HG03558 (cell line): ENCODE results near the gene IL18RAP.

Experiments used
- ATAC-seq: cut with Tn5 transposase; IDR thresholded peaks from one replicate; pipeline ENCODE4 v1.9.1; 2021; ENCODE audit warnings: moderate number of reproducible peaks; ENCODE audit not compliant: unreplicated experiment; ENCODE audit errors: extremely low read depth

IL18RAP gene

GRCh38 chr2:102451968-102452367 is 29.0 kb downstream of the IL18RAP start:
- no peak for ATAC-seq

GRCh38 chr2:102453501-102453900 is 30.5 kb downstream of the IL18RAP start:
- ATAC-seq, result no peak

GRCh38 chr2:102455061-102455670 is 32.2 kb downstream of the IL18RAP start:
- no peak for ATAC-seq

DNA sequence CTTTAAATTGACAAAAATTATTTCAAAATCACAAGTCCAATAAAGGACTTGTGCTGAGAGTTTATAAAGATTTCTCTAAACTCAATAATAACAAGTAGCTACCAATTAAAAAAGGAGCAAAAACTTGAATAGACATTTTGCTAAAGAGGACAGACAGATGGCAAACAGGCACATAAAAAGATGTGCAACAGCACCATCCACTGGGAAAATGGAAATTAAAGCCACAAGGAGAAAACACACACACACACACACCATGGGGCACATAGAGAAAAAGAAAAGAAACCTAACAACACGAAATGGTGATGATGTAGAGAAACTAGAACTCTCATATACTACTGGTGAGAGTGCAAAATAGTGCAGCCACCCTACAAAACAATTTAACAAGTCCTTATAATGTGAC is 37.5 kb downstream of the IL18RAP start:
- ATAC-seq, result no peak

DNA sequence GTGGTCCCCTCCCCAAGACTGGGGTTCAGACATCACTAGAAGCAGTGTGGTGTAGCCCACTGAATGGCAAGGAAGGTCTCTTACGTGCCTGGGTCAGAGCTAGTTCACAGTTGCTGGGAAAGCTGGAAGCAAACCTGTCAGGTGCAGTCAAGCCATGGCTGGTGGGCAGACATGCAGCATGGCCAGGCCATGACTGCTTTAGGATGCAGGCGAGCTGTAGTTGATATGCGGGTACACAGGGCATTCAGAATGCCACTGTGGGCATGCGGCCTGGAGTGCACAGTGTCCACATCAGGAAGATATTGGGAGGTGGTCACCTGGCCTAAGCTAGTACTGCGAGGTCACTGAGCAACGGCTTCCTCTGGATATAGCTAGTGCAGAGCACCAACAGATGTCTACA is 38.2 kb downstream of the IL18RAP start:
- ATAC-seq, result no peak

DNA sequence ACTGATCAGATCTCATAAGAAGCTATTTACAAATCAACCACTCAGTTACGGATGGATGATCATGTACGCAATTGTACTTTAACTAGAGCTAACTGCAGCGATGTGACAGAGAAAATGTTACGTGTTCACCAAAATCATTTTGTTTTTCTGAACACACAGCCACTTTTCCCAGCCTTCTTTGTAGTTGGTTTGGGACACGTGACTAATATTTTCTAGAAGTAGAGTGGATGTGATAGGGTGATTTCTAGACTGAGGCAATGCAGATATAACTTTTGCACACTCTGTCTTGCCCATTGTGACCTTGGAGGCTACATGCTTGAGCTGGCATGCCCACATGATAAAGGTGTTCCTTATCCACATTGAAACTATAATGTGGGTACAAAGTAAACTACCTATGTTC is 40.2 kb downstream of the IL18RAP start:
- no peak for ATAC-seq

- ATAC-seq, result no peak
Observed at GRCh38 chr2:102470168-102470567, 47.2 kb downstream of the IL18RAP start.

DNA sequence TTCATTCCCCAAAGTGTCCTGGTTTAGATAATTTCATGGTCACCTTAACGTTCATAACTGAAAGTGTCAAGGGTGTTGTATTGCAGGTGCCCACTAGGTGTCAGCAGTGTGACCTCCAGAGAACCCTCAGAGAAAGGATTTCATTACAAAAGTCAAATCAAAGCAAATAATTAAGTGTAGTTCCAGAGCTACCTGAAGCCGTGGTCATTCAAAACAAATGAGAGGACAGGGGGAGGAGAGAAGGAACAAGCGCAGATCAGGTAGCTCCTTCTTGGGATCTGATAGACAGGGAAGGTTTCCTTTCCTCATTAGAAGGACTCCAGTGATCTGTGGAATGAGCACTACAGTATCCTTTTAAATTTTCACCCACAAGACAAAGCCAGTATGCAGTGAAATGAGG is 50.1 kb downstream of the IL18RAP start, which contains the start of gene SLC9A4:
SLC9A4 (plus strand) TSS at position 207 of the 400 bp plus-strand sequence. CDS start 534 bp downstream, outside the sequence.
- no peak for ATAC-seq

- ATAC-seq, result no peak
Observed at GRCh38 chr2:102473631-102474030, 50.7 kb downstream of the IL18RAP start.

GRCh38 chr2:102474785-102475184 is 51.8 kb downstream of the IL18RAP start:
- ATAC-seq, result no peak

DNA sequence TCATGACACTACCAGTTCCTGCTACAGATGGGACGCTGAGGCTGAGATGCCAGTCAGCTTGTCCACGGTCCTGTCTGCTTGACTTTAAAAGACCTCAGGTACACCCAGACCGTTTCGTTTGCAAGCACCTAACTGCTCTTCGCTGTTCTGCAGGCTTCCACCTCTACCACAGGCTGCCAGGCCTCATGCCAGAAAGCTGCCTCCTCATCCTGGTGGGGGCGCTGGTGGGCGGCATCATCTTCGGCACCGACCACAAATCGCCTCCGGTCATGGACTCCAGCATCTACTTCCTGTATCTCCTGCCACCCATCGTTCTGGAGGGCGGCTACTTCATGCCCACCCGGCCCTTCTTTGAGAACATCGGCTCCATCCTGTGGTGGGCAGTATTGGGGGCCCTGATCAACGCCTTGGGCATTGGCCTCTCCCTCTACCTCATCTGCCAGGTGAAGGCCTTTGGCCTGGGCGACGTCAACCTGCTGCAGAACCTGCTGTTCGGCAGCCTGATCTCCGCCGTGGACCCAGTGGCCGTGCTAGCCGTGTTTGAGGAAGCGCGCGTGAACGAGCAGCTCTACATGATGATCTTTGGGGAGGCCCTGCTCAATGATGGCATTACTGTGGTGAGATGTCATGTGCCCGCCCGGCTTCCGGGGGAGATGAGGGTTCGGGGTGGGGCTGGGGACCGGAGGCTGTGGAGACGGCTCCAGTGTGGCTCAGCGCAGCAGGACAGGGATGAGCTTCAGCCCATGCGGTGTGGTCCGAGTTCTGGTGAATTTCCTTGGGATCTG is 55.9 kb downstream of the IL18RAP start:
- no peak for ATAC-seq

GRCh38 chr2:102480285-102481195 is 57.6 kb downstream of the IL18RAP start:
- ATAC-seq, result no peak

- ATAC-seq, result no peak
Observed at GRCh38 chr2:102481931-102482330, 59.0 kb downstream of the IL18RAP start.

DNA sequence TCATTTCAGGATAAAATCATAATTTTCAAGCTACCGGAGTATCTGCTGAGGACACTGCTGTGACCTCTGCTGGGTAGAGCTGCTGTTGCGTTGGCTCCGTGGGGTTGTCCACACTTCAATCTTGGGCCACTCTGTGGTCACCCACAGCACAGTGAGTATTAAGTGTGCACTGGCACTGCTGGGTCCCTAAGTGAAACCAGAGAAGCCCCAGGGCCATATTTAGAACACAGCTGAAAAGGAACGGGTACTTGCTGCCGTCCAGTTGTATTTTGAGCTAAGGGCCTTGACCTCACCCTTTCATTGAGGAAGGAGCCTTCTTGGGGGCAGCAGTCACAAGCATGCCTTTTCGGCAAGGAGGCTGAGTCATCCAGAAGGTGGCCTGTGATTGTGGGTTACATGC is 60.1 kb downstream of the IL18RAP start:
- no peak for ATAC-seq

DNA sequence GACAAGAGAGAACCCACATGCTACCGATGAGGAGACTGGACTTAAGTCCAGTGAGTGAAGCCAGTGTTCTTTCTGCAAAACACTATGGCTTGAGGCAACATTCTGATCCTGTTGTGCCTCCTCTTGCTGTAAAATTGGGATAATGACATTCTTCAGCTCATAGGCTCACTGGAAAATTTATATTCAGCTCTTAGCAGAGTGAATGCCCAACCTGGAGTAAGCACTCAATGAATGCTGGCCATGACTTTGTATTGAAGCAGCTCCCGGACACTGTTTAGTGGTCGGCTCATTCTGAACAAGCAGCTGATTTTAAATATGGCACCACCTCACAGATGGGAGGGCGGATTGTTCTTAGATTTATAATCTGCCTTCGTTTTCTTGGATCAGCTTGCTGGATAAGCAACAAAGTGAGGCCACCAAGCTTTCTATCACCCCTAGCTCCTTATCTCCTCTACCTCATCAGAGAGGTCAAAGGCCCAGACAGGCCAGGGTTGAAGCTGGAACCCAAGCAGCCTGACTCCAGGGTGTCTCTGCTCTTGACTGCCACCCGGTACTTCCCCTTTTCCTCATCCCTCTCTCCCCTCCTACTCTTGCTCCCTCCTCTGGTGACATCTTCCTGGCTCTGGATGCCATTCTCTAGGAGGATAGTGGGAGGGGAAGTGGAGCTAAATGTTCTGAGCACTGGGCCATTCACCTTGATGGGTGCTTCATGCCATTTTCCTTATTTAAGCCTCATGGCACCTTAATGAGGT is 61.5 kb downstream of the IL18RAP start:
- no peak for ATAC-seq

DNA sequence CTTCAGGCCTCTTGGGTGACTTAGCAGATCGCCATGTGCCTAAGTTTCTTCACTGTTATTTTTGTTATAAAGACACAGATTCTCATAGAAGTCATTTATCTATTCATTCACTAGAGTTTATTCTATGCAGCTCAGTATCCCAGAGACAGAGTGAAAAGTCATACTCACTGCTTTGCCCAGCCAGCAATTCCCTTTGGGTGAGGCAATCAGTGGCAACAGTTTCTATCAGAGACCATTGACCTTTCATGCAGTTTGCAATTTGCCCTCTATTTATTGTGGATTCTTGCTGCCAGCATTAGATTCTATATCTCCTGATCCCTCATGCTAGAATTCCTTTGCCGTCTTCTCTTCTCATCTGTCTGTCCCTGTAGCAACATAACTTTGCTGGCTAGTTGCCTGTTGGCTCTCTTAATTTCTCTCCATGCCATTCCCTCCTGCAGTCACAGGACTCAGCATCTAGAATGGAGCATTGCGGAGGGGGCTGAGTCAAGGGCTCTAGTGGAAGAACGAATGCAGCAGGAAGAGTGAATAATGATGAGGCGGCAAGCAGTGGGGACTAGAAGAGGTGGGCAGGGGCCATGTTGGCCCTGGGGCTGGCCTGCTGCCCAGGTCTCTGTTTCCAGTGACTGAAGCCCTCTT is 62.3 kb downstream of the IL18RAP start:
- ATAC-seq, result no peak

- ATAC-seq, result no peak
Observed at GRCh38 chr2:102486941-102487702, 64.2 kb downstream of the IL18RAP start.

- ATAC-seq, result no peak
Observed at GRCh38 chr2:102487761-102488462, 65.0 kb downstream of the IL18RAP start.
